GM12892 (cell line): ENCODE data around the gene FAM3D.

Experiments used
- POLR2A ChIP-seq: IDR thresholded peaks from 2 replicates; pipeline ENCODE4 v1.6.1; 2011; ENCODE audit warnings: low read depth, low read length, control low read depth
- POLR2AphosphoS5 ChIP-seq: IDR thresholded peaks from 2 replicates; pipeline ENCODE4 v1.6.1; 2011; ENCODE audit warnings: low read depth, low read length, control low read depth
- TAF1 ChIP-seq: IDR thresholded peaks from 2 replicates; pipeline ENCODE4 v1.6.1; 2011; ENCODE audit warnings: low read depth, mild to moderate bottlenecking, control low read depth, low read length, borderline replicate concordance

DNA sequence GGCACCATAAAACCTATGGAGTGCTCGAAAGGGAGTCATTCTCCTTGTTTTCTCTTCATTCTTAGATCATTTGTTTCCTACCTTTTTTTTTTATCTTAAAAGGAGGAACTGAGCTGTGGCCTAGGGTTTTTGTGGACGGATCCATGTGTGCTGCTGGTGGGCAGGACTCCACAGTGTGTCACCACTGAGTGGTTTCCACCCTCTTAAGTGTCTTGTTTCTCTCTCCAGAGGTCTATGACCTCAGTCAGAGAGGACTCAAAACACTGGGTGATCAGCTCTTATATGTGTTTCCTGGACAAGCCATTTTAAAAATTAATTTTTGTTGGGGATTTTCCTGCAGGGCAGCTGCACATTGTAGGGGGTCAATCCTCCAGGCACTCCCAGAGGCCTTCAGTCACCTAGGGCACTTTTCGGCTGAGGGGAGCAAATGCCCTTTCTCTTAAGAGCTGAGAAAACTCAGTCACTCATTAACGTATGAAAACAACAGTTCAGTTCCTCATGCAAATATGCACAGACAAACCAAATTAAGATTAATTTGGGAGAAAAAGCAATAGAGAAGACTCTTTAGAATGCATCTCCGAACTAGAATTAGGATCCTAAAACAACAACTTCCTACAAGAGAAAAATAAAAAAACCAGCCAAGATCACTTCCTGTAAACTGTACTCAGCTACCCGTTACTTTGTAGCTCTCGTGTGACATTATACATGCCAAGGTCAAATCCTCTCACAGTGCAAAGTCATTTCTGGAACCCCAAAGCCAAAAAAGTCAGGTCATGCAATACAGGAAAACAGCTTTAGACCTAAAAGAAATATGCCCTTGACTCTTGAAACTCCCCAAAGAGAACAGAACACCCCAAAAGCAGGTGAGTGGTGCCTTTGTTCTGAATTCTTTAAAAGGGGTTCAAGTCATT is 27.6 kb upstream of the FAM3D start:
- TF ChIP-seq POLR2A = no peak
- no peak for TF ChIP-seq POLR2AphosphoS5
- TF ChIP-seq TAF1 = no peak
